ENCODE measurements around the gene CDX1. TPM values are rescaled to one million over a fixed set of nuclear protein-coding genes. Genes with fewer than 3 reads are reported as not detected.

The CDX1 gene
- total and polyA plus RNA-seq, 12 donors, result 0.11 to 0.32 (median 0.23) TPM; not detected in 7

DNA sequence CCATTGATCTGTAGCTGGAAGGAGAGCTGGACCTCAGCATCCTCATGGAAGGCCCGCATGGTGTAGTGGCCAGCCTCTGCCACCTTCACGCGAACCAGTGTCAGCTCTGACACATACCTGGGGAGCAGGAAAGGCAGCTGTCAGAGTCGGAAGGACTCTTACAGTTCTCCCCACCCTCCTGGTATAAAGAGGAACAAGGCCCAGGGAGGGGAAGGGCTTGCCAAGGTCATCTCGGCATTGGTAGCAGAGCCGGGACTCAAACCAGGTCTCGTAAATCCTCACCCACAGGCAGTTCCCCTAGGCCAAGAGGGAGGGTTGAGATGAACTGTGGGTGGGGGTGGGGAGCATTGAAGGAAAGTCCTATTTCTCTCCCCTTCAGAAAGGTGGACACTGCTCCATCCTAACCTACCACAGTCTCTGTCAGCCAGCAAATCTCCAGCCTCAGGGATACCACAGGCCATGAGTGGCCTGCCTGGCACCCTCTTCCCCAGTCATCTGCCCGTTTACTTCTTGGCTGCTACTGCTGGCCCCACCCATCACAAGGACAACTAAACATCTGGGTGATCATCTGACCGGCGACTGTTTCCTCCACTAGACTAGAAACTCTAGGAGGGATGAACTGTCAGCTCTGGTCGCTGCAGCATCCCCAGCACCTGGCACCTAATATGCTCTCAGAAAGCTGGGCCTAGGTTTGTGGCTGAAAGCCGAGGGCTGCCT is 34.4 kb upstream of the CDX1 start:
- TF ChIP-seq, protein P1, sequence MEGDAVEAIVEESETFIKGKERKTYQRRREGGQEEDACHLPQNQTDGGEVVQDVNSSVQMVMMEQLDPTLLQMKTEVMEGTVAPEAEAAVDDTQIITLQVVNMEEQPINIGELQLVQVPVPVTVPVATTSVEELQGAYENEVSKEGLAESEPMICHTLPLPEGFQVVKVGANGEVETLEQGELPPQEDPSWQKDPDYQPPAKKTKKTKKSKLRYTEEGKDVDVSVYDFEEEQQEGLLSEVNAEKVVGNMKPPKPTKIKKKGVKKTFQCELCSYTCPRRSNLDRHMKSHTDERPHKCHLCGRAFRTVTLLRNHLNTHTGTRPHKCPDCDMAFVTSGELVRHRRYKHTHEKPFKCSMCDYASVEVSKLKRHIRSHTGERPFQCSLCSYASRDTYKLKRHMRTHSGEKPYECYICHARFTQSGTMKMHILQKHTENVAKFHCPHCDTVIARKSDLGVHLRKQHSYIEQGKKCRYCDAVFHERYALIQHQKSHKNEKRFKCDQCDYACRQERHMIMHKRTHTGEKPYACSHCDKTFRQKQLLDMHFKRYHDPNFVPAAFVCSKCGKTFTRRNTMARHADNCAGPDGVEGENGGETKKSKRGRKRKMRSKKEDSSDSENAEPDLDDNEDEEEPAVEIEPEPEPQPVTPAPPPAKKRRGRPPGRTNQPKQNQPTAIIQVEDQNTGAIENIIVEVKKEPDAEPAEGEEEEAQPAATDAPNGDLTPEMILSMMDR (IDR thresholded peaks at IDR 0.05), result no peak
- TF ChIP-seq POLR2A (IDR thresholded peaks at IDR 0.05), result no peak

DNA sequence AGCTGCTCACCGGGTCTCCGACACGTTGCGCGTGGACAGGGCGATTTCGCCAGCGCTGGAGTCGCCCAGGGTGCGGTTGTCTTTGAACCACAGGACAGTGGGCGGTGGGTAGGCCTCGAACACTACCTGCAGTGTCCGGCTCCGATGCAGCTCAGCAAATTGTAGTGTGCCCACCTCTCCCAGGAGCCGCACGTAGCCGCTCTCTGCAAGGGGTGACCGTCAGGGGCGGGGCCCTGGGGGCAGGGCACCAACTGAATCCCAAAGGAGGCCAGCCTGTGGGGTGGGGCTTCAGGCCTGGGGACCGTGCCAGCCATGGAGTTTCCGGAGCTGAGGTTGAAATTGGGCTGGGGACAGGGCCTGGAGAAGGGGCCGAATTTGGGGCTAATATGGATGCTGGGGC is 33.8 kb upstream of the CDX1 start:
- WGBS, 4 donors, result 88 to 95% (median 89%) methylated on average over 13 to 22 of the region's 22 CpGs
- peak overlapping the region in 1 of 5 donors; percentile 44 for H3K27ac ChIP-seq
- no peak for DNase-seq
- no peaks in the 10 kb centered on the region for H3K9me3 ChIP-seq (replicated peaks in 1 of 3)
- H3K27me3 ChIP-seq, result no peaks in the 10 kb centered on the region
- no peak overlapping the region for H3K4me3 ChIP-seq
- TF ChIP-seq, protein P1 (IDR thresholded peaks at IDR 0.05), result no peak
- TF ChIP-seq POLR2A (IDR thresholded peaks at IDR 0.05), result no peak
- peaks cover 0 to 3% of the 10 kb centered on the region in 2 donors for H3K36me3 ChIP-seq (replicated peaks in 1 of 2)
- H3K4me1 ChIP-seq (replicated peaks in 1 of 2), result peaks cover 8 to 10% of the 10 kb centered on the region in 2 donors
- intact Hi-C loops (cut with DNase I), result loop anchor here (5.0 kb wide), 1 partner anchor 85 kb away; no protein-coding TSS in a partner anchor

More for the DNA sequence above, 34.4 kb upstream of the CDX1 start:
- Histone ChIP-seq H3K27ac (peak overlapping the region in 1 of 5 donors; percentile 43), H3K4me3 (no peak overlapping the region), H3K9me3 (replicated peaks in 1 of 3) (no peaks in the 10 kb centered on the region), H3K36me3 (replicated peaks in 1 of 2) (peaks cover 0 to 3% of the 10 kb centered on the region in 2 donors), H3K4me1 (replicated peaks in 1 of 2) (peaks cover 2 to 4% of the 10 kb centered on the region in 2 donors), H3K27me3 (no peaks in the 10 kb centered on the region)
- peak in 3 of 7 donors; percentile 24 to 44 (median 24) for DNase-seq
- intact Hi-C loops (cut with DNase I), result loop anchor here (5.0 kb wide), 1 partner anchor 85 kb away; no protein-coding TSS in a partner anchor
- 43 to 50% (median 47%) methylated on average over 5 to 12 of the region's 12 CpGs for whole genome bisulfite sequencing, 4 donors

DNA sequence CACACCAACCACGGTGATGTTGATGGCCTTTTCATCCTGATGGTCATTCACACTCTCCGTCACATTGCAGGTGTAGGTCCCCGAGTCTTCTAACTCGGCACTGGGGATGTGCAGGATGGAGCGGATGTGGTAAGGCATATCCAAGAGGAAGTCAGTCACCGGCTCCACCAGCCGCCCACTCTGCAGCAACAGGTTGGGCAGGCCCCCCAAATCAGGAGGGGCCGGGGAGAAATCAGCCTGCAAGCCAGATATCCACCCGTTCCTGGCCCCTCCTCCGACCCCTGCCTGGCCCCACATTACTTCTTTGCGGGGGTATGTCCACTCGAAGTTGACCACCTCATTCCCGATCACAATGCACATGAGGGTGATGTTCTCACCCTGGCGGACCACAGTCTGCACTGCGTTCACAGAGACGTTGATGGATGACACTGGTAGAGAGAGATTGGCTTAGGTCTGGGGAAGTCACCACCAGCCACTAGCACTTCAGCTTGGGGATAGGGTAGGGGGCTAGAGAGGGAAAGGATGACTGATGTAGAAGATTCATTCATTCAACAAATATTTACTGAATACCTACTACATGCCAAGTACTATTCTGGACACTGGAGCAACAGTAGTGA is 32.9 kb upstream of the CDX1 start:
- TF ChIP-seq, protein P1 (IDR thresholded peaks at IDR 0.05), result no peak
- TF ChIP-seq POLR2A (IDR thresholded peaks at IDR 0.05), result no peak
- Histone ChIP-seq H3K4me1 (replicated peaks in 1 of 2) (peaks cover 17 to 19% of the 10 kb centered on the region in 2 donors), H3K4me3 (no peak overlapping the region), H3K27me3 (no peaks in the 10 kb centered on the region), H3K27ac (peak overlapping the region in 1 of 5 donors; percentile 44), H3K9me3 (replicated peaks in 1 of 3) (no peaks in the 10 kb centered on the region), H3K36me3 (replicated peaks in 1 of 2) (peaks cover 0 to 3% of the 10 kb centered on the region in 2 donors)
- intact Hi-C loops (cut with DNase I), result loop anchor here (5.0 kb wide), 1 partner anchor 84 kb away; no protein-coding TSS in a partner anchor
- DNase-seq, result no peak
- 59 to 74% (median 72%) methylated on average over 9 to 16 of the region's 16 CpGs for WGBS, 4 donors

DNA sequence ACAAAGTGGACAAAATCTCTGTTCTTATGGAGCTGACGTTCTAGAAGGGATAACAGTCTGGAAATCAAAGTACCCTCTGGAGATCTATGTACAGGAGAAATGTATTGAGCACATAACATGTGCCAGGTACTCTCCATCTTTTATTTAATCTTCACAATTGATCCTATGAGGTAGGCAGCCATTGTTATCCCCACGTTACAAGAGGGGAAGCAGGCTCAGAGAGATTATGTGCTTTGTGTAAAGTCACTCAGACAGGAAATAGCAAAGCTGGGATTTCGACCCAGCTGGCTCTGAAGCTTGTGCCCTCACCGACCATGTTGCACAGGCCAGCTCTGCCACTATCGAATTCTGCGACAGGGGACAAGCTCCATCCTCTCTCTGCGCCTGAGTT is 32.4 kb upstream of the CDX1 start:
- no peak for DNase-seq
- peaks cover 0 to 3% of the 10 kb centered on the region in 2 donors for H3K36me3 ChIP-seq (replicated peaks in 1 of 2)
- peak overlapping the region in 1 of 5 donors; percentile 44 for H3K27ac ChIP-seq
- H3K4me1 ChIP-seq (replicated peaks in 1 of 2), result peaks cover 22 to 24% of the 10 kb centered on the region in 2 donors
- no peak for TF ChIP-seq POLR2A (IDR thresholded peaks at IDR 0.05)
- TF ChIP-seq, protein P1 (IDR thresholded peaks at IDR 0.05), result no peak
- 67 to 77% (median 74%) methylated on average over 7 of the region's 7 CpGs for WGBS, 4 donors
- H3K9me3 ChIP-seq (replicated peaks in 1 of 3), result no peaks in the 10 kb centered on the region
- intact Hi-C loops (cut with DNase I), result loop anchor here (5.0 kb wide), 1 partner anchor 83 kb away; no protein-coding TSS in a partner anchor
- no peaks in the 10 kb centered on the region for H3K27me3 ChIP-seq
- no peak overlapping the region for H3K4me3 ChIP-seq

Data from adrenal gland (tissue), 12 donors.